H1 (cell line): ENCODE measurements around the gene RTF2. TPM values are rescaled to one million over a fixed set of nuclear protein-coding genes. Genes with fewer than 3 reads are reported as not detected.

Experiments
- CTCF ChIA-PET: fragments of 300-600 bp; sonication (Branson Sonifier 250); formaldehyde crosslinking; loops from one replicate; lab custom pipeline; 2021; ENCODE audit not compliant: partially characterized antibody; lab: Charles Lee
- POLR2A ChIA-PET: fragments of 300-600 bp; sonication (Branson Sonifier 250); formaldehyde crosslinking; loops from one replicate; lab custom pipeline; 2021; ENCODE audit warnings: inconsistent platforms; ENCODE audit not compliant: partially characterized antibody; lab: Charles Lee
- DNase-seq, 2 experiments: peaks; one replicate each; pipeline versions ENCODE4 v3.0.0 to v3.0.0-alpha.2; 2010 to 2022; ENCODE audit warnings: low spot score in 2 of 2, low read depth in 1 of 2, mixed read lengths in 1 of 2
- FAIRE-seq: peaks from 2 replicates; lab custom pipeline; 2011; peaks lifted over from hg19 to GRCh38; lab: Jason Lieb, UNC
- H2AFZ ChIP-seq: 2 replicates; pipeline ENCODE4 v1.8.1; 2012; ENCODE audit warnings: low read length, inconsistent platforms
- H2AK5ac ChIP-seq: 2 replicates; pipeline ENCODE4 v1.6.1; 2013; ENCODE audit warnings: low read depth, low read length
- H2BK120ac ChIP-seq: replicated peaks from 2 replicates; pipeline ENCODE3; 2013; ENCODE audit warnings: low read depth, low read length, inconsistent platforms
- H2BK12ac ChIP-seq: 2 replicates; pipeline ENCODE4 v1.6.1; 2013; ENCODE audit warnings: low read depth, low read length
- H2BK15ac ChIP-seq: 2 replicates; pipeline ENCODE4 v1.6.1; 2013; ENCODE audit warnings: low read length
- H2BK20ac ChIP-seq: 2 replicates; pipeline ENCODE4 v1.6.1; 2013; ENCODE audit warnings: low read length
- H2BK5ac ChIP-seq: 2 replicates; pipeline ENCODE4 v1.6.1; 2013; ENCODE audit warnings: low read depth, low read length
- H3K14ac ChIP-seq: 2 replicates; pipeline ENCODE4 v1.6.1; 2013; ENCODE audit warnings: inconsistent platforms; ENCODE audit not compliant: insufficient read length
- H3K18ac ChIP-seq: 2 replicates; pipeline ENCODE4 v1.6.1; 2013; ENCODE audit warnings: low read length; ENCODE audit errors: extremely low read depth
- H3K23ac ChIP-seq: 2 replicates; pipeline ENCODE4 v1.6.1; 2013; ENCODE audit warnings: inconsistent platforms; ENCODE audit not compliant: insufficient read length
- H3K23me2 ChIP-seq: 2 replicates; pipeline ENCODE4 v1.6.1; 2013; ENCODE audit warnings: low read depth, low read length
- H3K27ac ChIP-seq: 2 replicates; pipeline ENCODE4 v1.6.1; 2011; ENCODE audit warnings: low read depth, low read length, inconsistent platforms
- H3K27me3 ChIP-seq, 4 experiments: replicated peaks in 1 of 4; 1 replicate in 1 of 4; 2 replicates in 3 of 4; pipeline versions ENCODE4 v1.6.1 to v1.8.1; 2011 to 2013; ENCODE audit warnings: low read length in 3 of 4, mild to moderate bottlenecking in 3 of 4, inconsistent platforms in 2 of 4, mixed read lengths in 2 of 4, moderate library complexity in 1 of 4; ENCODE audit not compliant: control insufficient read depth in 3 of 4, insufficient read depth in 3 of 4; ENCODE audit errors: extremely low read depth in 1 of 4
- H3K36me3 ChIP-seq, 4 experiments: 2 replicates each; pipeline versions ENCODE4 v1.6.1 to v1.8.1; 2011 to 2013; ENCODE audit warnings: mild to moderate bottlenecking in 4 of 4, low read length in 3 of 4, moderate library complexity in 2 of 4, control low read depth in 1 of 4, inconsistent platforms in 1 of 4; ENCODE audit not compliant: insufficient read depth in 4 of 4, control insufficient read depth in 2 of 4
- H3K4ac ChIP-seq: replicated peaks from 2 replicates; pipeline ENCODE3; 2013; ENCODE audit warnings: low read length, low read depth, mixed read lengths, inconsistent platforms; ENCODE audit not compliant: insufficient read length
- H3K4me1 ChIP-seq, 4 experiments: replicated peaks in 1 of 4; 1 replicate in 1 of 4; 2 replicates in 3 of 4; pipeline versions ENCODE4 v1.6.1 to v1.8.1; 2011 to 2013; ENCODE audit warnings: low read length in 3 of 4, inconsistent platforms in 2 of 4, mixed read lengths in 1 of 4; ENCODE audit not compliant: insufficient read depth in 4 of 4, control insufficient read depth in 3 of 4
- H3K4me2 ChIP-seq, 2 experiments: 2 replicates each; pipeline versions ENCODE4 v1.6.1 to v1.8.1; 2011 to 2013; ENCODE audit warnings: low read depth in 2 of 2, low read length in 2 of 2, control low read depth in 1 of 2, inconsistent platforms in 1 of 2, mild to moderate bottlenecking in 1 of 2; ENCODE audit not compliant: insufficient read depth in 1 of 2
- H3K4me3 ChIP-seq, 4 experiments: fragments of 200-600, 300-600 bp in 1 of 4; sonication (generic), shearing (Covaris generic), sonication (Bioruptor Twin) in 1 of 4; 2 replicates each; pipeline versions ENCODE4 v1.5.1 to v1.8.1; 2011 to 2016; ENCODE audit warnings: low read length in 4 of 4, low read depth in 3 of 4, control low read depth in 2 of 4, inconsistent platforms in 2 of 4, mild to moderate bottlenecking in 2 of 4, mixed read lengths in 1 of 4, moderate library complexity in 1 of 4; ENCODE audit not compliant: insufficient read depth in 2 of 4; ENCODE audit errors: extremely low read depth in 1 of 4
- H3K56ac ChIP-seq: replicated peaks from 2 replicates; pipeline ENCODE3; 2013; ENCODE audit warnings: low read depth, mild to moderate bottlenecking, mixed read lengths, low read length, inconsistent platforms; ENCODE audit not compliant: insufficient read length
- H3K79me1 ChIP-seq: 2 replicates; pipeline ENCODE4 v1.6.1; 2013; ENCODE audit warnings: low read depth, low read length, control low read depth
- H3K79me2 ChIP-seq, 2 experiments: 2 replicates each; pipeline versions ENCODE4 v1.6.1 to v1.8.1; 2012 to 2013; ENCODE audit warnings: low read length in 2 of 2, mild to moderate bottlenecking in 2 of 2, inconsistent platforms in 1 of 2; ENCODE audit not compliant: insufficient read depth in 2 of 2, control insufficient read depth in 1 of 2
- H3K9ac ChIP-seq, 4 experiments: replicated peaks in 1 of 4; 1 replicate in 1 of 4; 2 replicates in 3 of 4; pipeline versions ENCODE4 v1.6.1 to v1.8.1; 2011 to 2013; ENCODE audit warnings: low read depth in 3 of 4, low read length in 3 of 4, control low read depth in 2 of 4, mild to moderate bottlenecking in 2 of 4, moderate library complexity in 2 of 4, inconsistent platforms in 1 of 4; ENCODE audit errors: extremely low read depth in 1 of 4
- H3K9me3 ChIP-seq, 2 experiments: 2 replicates each; pipeline versions ENCODE4 v1.6.1 to v1.8.1; 2012 to 2013; ENCODE audit warnings: mild to moderate bottlenecking in 2 of 2, moderate library complexity in 2 of 2, control low read depth in 1 of 2, inconsistent platforms in 1 of 2, low read depth in 1 of 2, low read length in 1 of 2, mixed read lengths in 1 of 2; ENCODE audit not compliant: insufficient read depth in 2 of 2
- H4K20me1 ChIP-seq, 2 experiments: replicated peaks in 1 of 2; 2 replicates each; pipeline versions ENCODE3 to v1.8.1; 2011 to 2013; ENCODE audit warnings: inconsistent platforms in 2 of 2, low read length in 2 of 2, mild to moderate bottlenecking in 1 of 2; ENCODE audit not compliant: insufficient read depth in 2 of 2, control insufficient read depth in 1 of 2
- H4K5ac ChIP-seq: 2 replicates; pipeline ENCODE4 v1.6.1; 2013; ENCODE audit warnings: low read length, low read depth, mixed read lengths, inconsistent platforms; ENCODE audit not compliant: insufficient read length
- H4K8ac ChIP-seq: 2 replicates; pipeline ENCODE4 v1.8.0; 2013; ENCODE audit warnings: mild to moderate bottlenecking, moderate library complexity, low read length, inconsistent platforms; ENCODE audit not compliant: insufficient read depth; ENCODE audit errors: extremely low read depth
- H4K91ac ChIP-seq: replicated peaks from 2 replicates; pipeline ENCODE3; 2013; ENCODE audit warnings: low read length, mixed read lengths, inconsistent platforms; ENCODE audit not compliant: insufficient read length
- HDAC2 ChIP-seq, 2 experiments: fragments of 300-600 bp in 1 of 2; sonication (generic) in 1 of 2; IDR thresholded peaks; 2 replicates each; pipeline ENCODE4 v1.6.1; 2011 to 2012; ENCODE audit warnings: low read depth in 2 of 2, low read length in 2 of 2, mild to moderate bottlenecking in 2 of 2, moderate library complexity in 2 of 2, borderline replicate concordance in 1 of 2, inconsistent platforms in 1 of 2
- JUND ChIP-seq: IDR thresholded peaks from 2 replicates; pipeline ENCODE4 v1.6.1; 2011; ENCODE audit warnings: mild to moderate bottlenecking, improper control_type of control experiment, low read length
- KDM5A ChIP-seq: fragments of 200-600 bp; IDR thresholded peaks from 2 replicates; pipeline ENCODE4 v1.7.1; 2012; ENCODE audit warnings: mild to moderate bottlenecking, low read length, inconsistent platforms, mixed read lengths
- TAF1 ChIP-seq: IDR thresholded peaks from 2 replicates; pipeline ENCODE4 v1.6.1; 2011; ENCODE audit warnings: mild to moderate bottlenecking, low read depth, low read length
- WGBS, 2 experiments: shearing (Covaris generic) in 1 of 2; methylation state at CpG; one replicate each; pipeline versions ENCODE4 v1.1.6 to v1.1.7; 2013 to 2015; ENCODE audit warnings: low lambda C conversion rate in 2 of 2, mixed read lengths in 2 of 2, inconsistent platforms in 1 of 2, low coverage in 1 of 2, missing lambda C conversion rate in 1 of 2; ENCODE audit not compliant: insufficient replicate concordance in 2 of 2, insufficient coverage in 1 of 2, insufficient read length in 1 of 2; ENCODE audit errors: extremely low coverage in 1 of 2, missing lambda C conversion rate in 1 of 2; 5-methylcytosine and 5-hydroxymethylcytosine counted together
- polyA plus RNA-seq, 7 experiments: library from polyadenylated mRNA; depleted of rRNA in 3 of 7; stranded (reverse) in 5 of 7; unstranded in 2 of 7; fragments of >200 nt in 5 of 7; fragments of 200-250 nt in 2 of 7; gene quantifications; 1 replicate in 5 of 7; 2 replicates in 1 of 7; 4 replicates in 1 of 7; pipeline versions ENCODE4 v1.2.1 to v1.2.3, GENCODE V29; 2011 to 2013; ENCODE audit warnings: missing spikeins in 2 of 7, mixed read lengths in 2 of 7
- total RNA-seq: library from RNA; stranded (reverse); fragmentation: NEBNext Ultra II Directional; extraction: Animal tissue kit (Norgen Biotek cat#: 25700); gene quantifications from 2 replicates; pipeline ENCODE4 v1.2.1, GENCODE V29; 2021

The RTF2 gene
- total and polyA plus RNA-seq, 2 of the 8 experiments (the other 6 are each of a cell fraction or from before 2014, with no cell fraction given), result 33.9 to 51.2 TPM

DNA sequence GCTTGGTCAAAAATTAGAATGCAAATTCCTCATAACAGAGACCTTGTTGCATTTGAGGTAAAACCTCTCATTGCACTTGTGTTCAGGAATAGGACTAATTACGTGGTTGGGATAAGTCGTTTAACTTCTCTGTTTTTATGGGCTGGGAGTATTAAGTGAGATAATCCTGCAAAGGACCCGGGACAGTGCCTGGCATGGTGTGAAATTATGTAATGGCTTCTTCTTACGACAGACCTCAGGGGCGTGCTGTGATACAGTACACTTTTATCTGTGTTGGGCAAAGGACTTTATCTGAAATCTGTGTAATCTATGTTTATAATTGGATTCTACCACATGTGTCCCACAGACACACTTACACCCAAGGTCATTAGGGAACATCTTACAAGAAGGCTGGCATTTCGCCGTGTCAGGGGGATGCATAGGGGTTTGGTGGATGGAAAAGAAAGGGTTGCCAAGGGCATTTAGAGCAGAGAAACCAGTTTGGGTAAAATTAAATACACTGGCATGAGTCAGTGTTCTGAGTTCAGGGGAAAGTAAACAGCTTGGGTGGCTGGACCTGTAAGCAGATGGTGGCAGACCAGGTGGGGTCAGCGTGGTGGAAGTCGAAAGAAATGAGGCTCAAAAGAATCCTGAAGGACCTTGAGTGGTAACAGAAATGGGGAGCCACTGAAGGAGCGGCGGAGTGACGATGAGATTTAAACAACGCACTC lies 17.2 kb upstream of the RTF2 start:
- TF ChIP-seq TAF1 (no peak), KDM5A (no peak), HDAC2 (IDR thresholded peaks at IDR 0.05; ENCODE audit: borderline replicate concordance in 1 of 2, low read depth in 2 of 2, low read length in 2 of 2) (no peak), JUND (no peak)
- 88% methylated on average over 13 of the region's 13 CpGs; no CpG with 5 or more reads in 1 of the 2 experiments for WGBS, 2 experiments

More for the DNA sequence above, 17.2 kb upstream of the RTF2 start:
- Histone ChIP-seq H4K8ac (no peak overlapping the region), H3K9ac (no peak overlapping the region), H4K5ac (no peak overlapping the region), H3K79me1 (no peaks in the 10 kb centered on the region), H3K27me3 (no peaks in the 10 kb centered on the region; a peak in 2 of 7 replicates), H4K91ac (no peak overlapping the region), H3K79me2 (no peaks in the 10 kb centered on the region), H3K56ac (no peak overlapping the region), H2AK5ac (no peak overlapping the region), H2BK12ac (no peak overlapping the region), H3K4me1 (peaks cover 0 to 5% (median 4%) of the 10 kb centered on the region in 4 experiments; a peak in 5 of 7 replicates), H3K23me2 (no peaks in the 10 kb centered on the region), H3K14ac (no peak overlapping the region), H2BK20ac (no peak overlapping the region), H3K4me3 (no peak overlapping the region), H3K36me3 (no peaks in the 10 kb centered on the region), H2BK15ac (no peak overlapping the region), H3K18ac (no peak overlapping the region), H3K23ac (no peak overlapping the region), H2BK5ac (no peak overlapping the region), H3K4me2 (no peak overlapping the region), H4K20me1 (peaks cover 2 to 3% of the 10 kb centered on the region in 2 experiments), H3K27ac (no peak overlapping the region), H2BK120ac (no peak overlapping the region), H3K4ac (no peak overlapping the region), H3K9me3 (no peaks in the 10 kb centered on the region), H2AFZ (no peak overlapping the region)
- ChIA-PET CTCF (no interaction called here), POLR2A (no interaction called here)
- DNase-seq (no peak), FAIRE-seq (no peak)
